Measurements from ENCODE around the gene CFAP46.
A peak's percentile ranks its signal among the peaks of the same experiment; 100 is the strongest.

Gene CFAP46

GRCh38 chr10:132919374-132920100 is 22.8 kb downstream of the CFAP46 start:
- H3K36me3 ChIP-seq (replicated peaks): no peaks in the 10 kb centered on the region
- no peak overlapping the region for H3K4me3 ChIP-seq
- no peaks in the 10 kb centered on the region for H3K27me3 ChIP-seq (ENCODE audit: low read depth)
- in situ Hi-C loops (cut with MboI; ENCODE audit: low sequenced_read_pairs): no loop called here
- H3K9me3 ChIP-seq: no peaks in the 10 kb centered on the region
- DNase-seq (ENCODE audit: low spot score in 2 of 2): no peak
- no peaks in the 10 kb centered on the region for H3K4me1 ChIP-seq

DNA sequence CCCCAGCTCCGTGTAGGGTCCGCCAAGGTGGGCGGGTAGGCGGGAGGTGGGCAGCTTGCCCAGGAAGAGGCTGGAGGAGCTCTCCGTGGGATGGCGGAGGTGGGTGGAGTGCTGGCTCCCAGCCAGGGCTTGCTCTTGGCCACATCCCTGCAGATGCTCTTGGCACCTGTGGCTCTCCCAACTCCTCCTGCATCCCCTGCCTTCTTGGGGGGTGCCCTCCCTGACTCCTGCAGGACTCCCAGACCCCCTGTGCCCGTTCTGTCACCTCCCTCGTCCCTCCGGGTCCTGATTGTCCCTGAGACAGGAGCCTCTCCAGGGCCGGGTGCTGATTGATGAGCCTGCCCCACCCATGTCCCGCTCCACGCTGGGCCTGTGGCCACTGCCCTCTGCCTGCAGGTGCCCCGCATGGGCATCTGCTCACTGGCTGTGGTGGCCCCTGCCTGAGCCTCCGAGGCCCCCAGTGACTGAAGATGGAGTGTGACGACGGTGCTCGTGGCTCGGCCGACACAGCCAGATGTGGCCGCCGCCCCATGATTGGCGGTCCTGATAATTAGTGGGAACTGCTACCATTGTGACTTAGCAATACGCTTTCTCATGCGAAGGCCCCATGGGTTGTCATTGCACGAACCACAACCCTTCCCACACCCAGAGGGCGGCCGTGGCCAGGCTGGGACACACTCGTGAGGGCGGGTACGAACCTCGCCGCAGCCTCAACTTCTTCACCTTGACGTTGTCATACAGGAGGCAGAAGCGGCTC is 23.6 kb downstream of the CFAP46 start:
- in situ Hi-C loops (cut with MboI; ENCODE audit: low sequenced_read_pairs): no loop called here
- DNase-seq (ENCODE audit: low spot score in 2 of 2): no peak

GRCh38 chr10:132918264-132918616 is 24.1 kb downstream of the CFAP46 start:
- Histone ChIP-seq H3K9me3 (no peaks in the 10 kb centered on the region), H3K27me3 (ENCODE audit: low read depth) (no peaks in the 10 kb centered on the region), H3K4me3 (no peak overlapping the region), H3K4me1 (no peaks in the 10 kb centered on the region), H3K36me3 (replicated peaks) (no peaks in the 10 kb centered on the region)
- no peak for DNase-seq (ENCODE audit: low spot score in 2 of 2)
- in situ Hi-C loops (cut with MboI; ENCODE audit: low sequenced_read_pairs): no loop called here

More for the DNA sequence above, 23.6 kb downstream of the CFAP46 start:
- no peak overlapping the region for H3K4me3 ChIP-seq
- H3K9me3 ChIP-seq: no peaks in the 10 kb centered on the region
- H3K27me3 ChIP-seq (ENCODE audit: low read depth): no peaks in the 10 kb centered on the region
- no peaks in the 10 kb centered on the region for H3K36me3 ChIP-seq (replicated peaks)
- no peaks in the 10 kb centered on the region for H3K4me1 ChIP-seq

DNA sequence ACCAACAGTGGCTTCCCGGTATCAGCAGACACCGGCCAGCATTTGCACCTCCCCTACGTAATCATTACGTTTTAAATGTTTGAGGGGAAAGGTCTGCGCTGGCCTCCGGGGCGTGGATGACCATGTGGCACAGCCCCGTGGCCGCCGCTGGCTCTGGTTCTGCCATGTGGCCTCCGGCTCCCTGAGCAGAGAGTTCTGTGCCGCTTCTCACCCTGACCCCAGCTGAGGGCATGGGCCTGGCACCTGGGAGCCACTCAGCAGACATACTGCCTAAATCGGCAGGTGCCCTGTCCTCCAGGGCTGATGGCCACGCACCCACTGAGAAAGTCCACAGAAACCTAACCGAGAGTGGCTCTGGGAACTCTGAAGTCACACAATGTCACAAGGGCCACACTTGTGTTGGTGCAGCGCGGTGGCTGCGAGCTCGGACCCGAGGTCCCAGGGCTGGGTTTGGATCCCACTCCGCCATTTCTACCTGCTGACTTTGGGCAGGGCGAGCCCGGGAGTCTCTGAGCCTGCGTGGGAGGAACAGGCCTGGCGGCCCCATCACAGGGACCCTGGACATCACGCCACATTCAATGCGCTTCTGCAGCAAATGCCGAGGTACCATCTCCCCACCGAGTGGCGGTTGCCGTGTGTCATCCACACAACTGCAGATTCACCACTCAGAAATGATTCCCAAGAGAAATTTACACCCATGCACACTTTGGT is 25.3 kb downstream of the CFAP46 start:
- DNase-seq (ENCODE audit: low spot score in 2 of 2): no peak
- H3K9me3 ChIP-seq: no peaks in the 10 kb centered on the region
- no peaks in the 10 kb centered on the region for H3K27me3 ChIP-seq (ENCODE audit: low read depth)
- H3K4me1 ChIP-seq: no peaks in the 10 kb centered on the region
- H3K4me3 ChIP-seq: no peak overlapping the region
- in situ Hi-C loops (cut with MboI; ENCODE audit: low sequenced_read_pairs): no loop called here
- no peaks in the 10 kb centered on the region for H3K36me3 ChIP-seq (replicated peaks)

DNA sequence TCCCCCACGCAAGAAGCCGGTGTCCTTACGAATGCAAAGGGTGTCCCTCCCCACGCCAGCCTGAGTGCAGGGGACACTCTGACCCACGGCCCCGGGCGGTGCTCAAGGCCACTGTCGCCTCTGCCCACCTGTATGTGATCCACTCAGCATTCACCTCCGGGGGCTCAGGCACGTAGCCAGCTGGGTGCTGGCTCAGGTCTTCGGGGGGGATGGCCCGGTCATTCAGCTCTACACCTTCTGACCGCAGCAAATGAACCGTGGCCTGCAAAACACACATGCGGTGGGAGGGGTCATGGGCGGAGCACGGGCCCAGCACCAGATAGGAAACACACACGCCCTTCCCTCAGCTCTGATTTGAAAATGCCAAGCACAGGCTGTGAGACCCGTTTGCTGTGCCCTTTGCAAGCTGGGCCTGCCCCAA is 25.9 kb downstream of the CFAP46 start:
- H3K4me1 ChIP-seq: no peaks in the 10 kb centered on the region
- in situ Hi-C loops (cut with MboI; ENCODE audit: low sequenced_read_pairs): no loop called here

GRCh38 chr10:132915411-132915810 is 27.0 kb downstream of the CFAP46 start:
- DNase-seq (ENCODE audit: low spot score in 2 of 2): no peak
- no peaks in the 10 kb centered on the region for H3K27me3 ChIP-seq (ENCODE audit: low read depth)
- H3K4me3 ChIP-seq: no peak overlapping the region
- H3K36me3 ChIP-seq (replicated peaks): no peaks in the 10 kb centered on the region
- no peaks in the 10 kb centered on the region for H3K9me3 ChIP-seq
- in situ Hi-C loops (cut with MboI; ENCODE audit: low sequenced_read_pairs): no loop called here
- no peaks in the 10 kb centered on the region for H3K4me1 ChIP-seq

More for the DNA sequence above, 25.9 kb downstream of the CFAP46 start:
- H3K9me3 ChIP-seq: no peaks in the 10 kb centered on the region
- no peak overlapping the region for H3K4me3 ChIP-seq
- DNase-seq (ENCODE audit: low spot score in 2 of 2): no peak
- H3K27me3 ChIP-seq (ENCODE audit: low read depth): no peaks in the 10 kb centered on the region
- H3K36me3 ChIP-seq (replicated peaks): no peaks in the 10 kb centered on the region

DNA sequence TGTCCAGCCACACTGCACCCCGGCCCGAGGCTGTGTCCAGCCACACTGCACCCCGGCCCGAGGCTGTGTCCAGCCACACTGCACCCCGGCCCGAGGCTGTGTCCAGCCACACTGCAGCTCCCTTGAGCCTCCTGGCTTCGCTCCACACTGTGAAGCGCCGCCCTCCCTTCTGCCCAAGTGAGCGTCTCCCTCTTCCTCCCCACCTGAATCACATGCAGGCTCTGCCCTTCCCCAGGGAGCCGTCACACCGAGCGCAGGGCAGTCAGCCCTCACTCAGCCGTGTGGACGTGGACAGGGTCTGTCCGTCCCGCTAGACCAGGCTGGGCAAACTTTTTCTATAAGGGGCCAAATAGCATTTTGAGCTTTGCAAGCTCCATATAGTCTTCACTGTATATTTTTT is 27.6 kb downstream of the CFAP46 start:
- Histone ChIP-seq H3K4me1 (no peaks in the 10 kb centered on the region), H3K4me3 (no peak overlapping the region), H3K27me3 (ENCODE audit: low read depth) (no peaks in the 10 kb centered on the region), H3K9me3 (no peaks in the 10 kb centered on the region), H3K36me3 (replicated peaks) (no peaks in the 10 kb centered on the region)
- DNase-seq (ENCODE audit: low spot score in 2 of 2): no peak
- in situ Hi-C loops (cut with MboI; ENCODE audit: low sequenced_read_pairs): no loop called here

DNA sequence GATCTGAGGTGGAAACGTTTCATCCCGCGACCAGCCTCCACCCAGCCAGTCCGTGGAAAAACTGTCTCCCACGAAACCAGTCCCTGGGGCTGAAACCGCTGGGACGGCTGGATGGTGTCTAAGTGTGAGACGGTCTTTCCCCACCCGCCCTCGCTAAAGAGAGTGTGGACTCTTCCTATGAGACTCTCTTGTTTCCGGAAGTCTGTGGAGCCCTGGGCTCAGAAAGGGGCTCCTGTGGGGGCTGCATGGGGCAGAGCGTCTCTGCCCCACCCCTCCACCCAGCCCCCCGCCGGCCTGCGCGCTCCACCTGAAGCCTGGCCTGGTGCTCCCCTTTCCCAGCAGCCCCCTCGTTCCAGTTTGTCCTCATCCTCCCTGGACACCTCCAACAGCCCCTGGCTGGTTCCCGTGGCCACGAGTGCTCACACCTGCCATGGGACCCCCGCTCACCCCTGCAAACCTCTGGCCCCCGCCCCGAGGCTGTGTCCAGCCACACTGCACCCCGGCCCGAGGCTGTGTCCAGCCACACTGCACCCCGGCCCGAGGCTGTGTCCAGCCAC is 28.7 kb downstream of the CFAP46 start:
- in situ Hi-C loops (cut with MboI; ENCODE audit: low sequenced_read_pairs): no loop called here
- Histone ChIP-seq H3K4me3 (no peak overlapping the region), H3K4me1 (no peaks in the 10 kb centered on the region)

GRCh38 chr10:132912713-132913558 is 29.4 kb downstream of the CFAP46 start:
- in situ Hi-C loops (cut with MboI; ENCODE audit: low sequenced_read_pairs): no loop called here
- no peaks in the 10 kb centered on the region for H3K4me1 ChIP-seq
- no peaks in the 10 kb centered on the region for H3K36me3 ChIP-seq (replicated peaks)
- DNase-seq (ENCODE audit: low spot score in 2 of 2): peak in 1 of 2 experiments; percentile 53
- H3K9me3 ChIP-seq: no peaks in the 10 kb centered on the region
- H3K4me3 ChIP-seq: no peak overlapping the region
- no peaks in the 10 kb centered on the region for H3K27me3 ChIP-seq (ENCODE audit: low read depth)

More for the DNA sequence above, 28.7 kb downstream of the CFAP46 start:
- Histone ChIP-seq H3K27me3 (ENCODE audit: low read depth) (no peaks in the 10 kb centered on the region), H3K9me3 (no peaks in the 10 kb centered on the region), H3K36me3 (replicated peaks) (no peaks in the 10 kb centered on the region)
- DNase-seq (ENCODE audit: low spot score in 2 of 2): no peak

GRCh38 chr10:132912225-132912712 is 30.1 kb downstream of the CFAP46 start:
- Histone ChIP-seq H3K4me3 (no peak overlapping the region), H3K9me3 (no peaks in the 10 kb centered on the region), H3K36me3 (replicated peaks) (no peaks in the 10 kb centered on the region), H3K4me1 (no peaks in the 10 kb centered on the region), H3K27me3 (ENCODE audit: low read depth) (no peaks in the 10 kb centered on the region)
- no peak for DNase-seq (ENCODE audit: low spot score in 2 of 2)
- in situ Hi-C loops (cut with MboI; ENCODE audit: low sequenced_read_pairs): no loop called here

- no peak for DNase-seq (ENCODE audit: low spot score in 2 of 2)
- Histone ChIP-seq H3K4me1 (no peaks in the 10 kb centered on the region), H3K27me3 (ENCODE audit: low read depth) (no peaks in the 10 kb centered on the region), H3K4me3 (no peak overlapping the region), H3K9me3 (no peaks in the 10 kb centered on the region), H3K36me3 (replicated peaks) (no peaks in the 10 kb centered on the region)
- in situ Hi-C loops (cut with MboI; ENCODE audit: low sequenced_read_pairs): no loop called here
These were observed 30.6 kb downstream of the CFAP46 start for GRCh38 chr10:132911786-132912097.

- in situ Hi-C loops (cut with MboI; ENCODE audit: low sequenced_read_pairs): no loop called here
- H3K36me3 ChIP-seq (replicated peaks): no peaks in the 10 kb centered on the region
- no peaks in the 10 kb centered on the region for H3K4me1 ChIP-seq
- H3K9me3 ChIP-seq: no peaks in the 10 kb centered on the region
- H3K4me3 ChIP-seq: no peak overlapping the region
- H3K27me3 ChIP-seq (ENCODE audit: low read depth): no peaks in the 10 kb centered on the region
- no peak for DNase-seq (ENCODE audit: low spot score in 2 of 2)
These were observed 31.2 kb downstream of the CFAP46 start for GRCh38 chr10:132910901-132911785.
